A549 (cell line): ENCODE data around the gene LPO. TPM values are rescaled to one million over a fixed set of nuclear protein-coding genes. Genes with fewer than 3 reads are reported as not detected.

Experiments used
- ATAC-seq, 2 experiments: fragments of 200-7000 bp in 1 of 2; fragments of >200 bp in 1 of 2; cut with Nextera tagmentation in 1 of 2; cut with Tn5 transposase in 1 of 2; 3 replicates each; pipeline versions ENCODE4 v1.8.0 to v1.9.1; 2018 to 2020; ENCODE audit warnings: mild to moderate bottlenecking in 1 of 2, moderate library complexity in 1 of 2
- CTCF ChIA-PET: fragments of 300-600 bp; sonication (Branson Sonifier 250); formaldehyde crosslinking; extraction: SDS; loops from one replicate; lab custom pipeline; 2021; ENCODE audit warnings: antibody characterized with exemption, inconsistent platforms; lab: Yijun Ruan, JAX
- POLR2A ChIA-PET: fragments of 350-600 bp; formaldehyde crosslinking; extraction: SDS; loops from one replicate; lab custom pipeline; 2021; ENCODE audit warnings: antibody characterized with exemption, inconsistent platforms; lab: Yijun Ruan, JAX
- DNase-seq, 2 experiments: peaks; one replicate each; pipeline versions ENCODE4 v3.0.0 to v3.0.0-alpha.2; 2011 to 2016; ENCODE audit warnings: low read depth in 1 of 2, low spot score in 1 of 2
- FAIRE-seq: peaks from 2 replicates; lab custom pipeline; 2011; peaks lifted over from hg19 to GRCh38; lab: Jason Lieb, UNC
- H3K27ac ChIP-seq, 2 experiments: fragments of >200 bp; sonication (Bioruptor Twin); formaldehyde crosslinking; 3 replicates each; pipeline ENCODE4 v1.5.1; 2016 to 2017
- H3K4me1 ChIP-seq: fragments of >200 bp; sonication (Bioruptor Twin); formaldehyde crosslinking; 3 replicates; pipeline ENCODE4 v1.6.1; 2016
- H3K4me2 ChIP-seq: fragments of >200 bp; sonication (Bioruptor Twin); formaldehyde crosslinking; 3 replicates; pipeline ENCODE4 v1.6.1; 2016
- H3K4me3 ChIP-seq: fragments of >200 bp; sonication (Bioruptor Twin); formaldehyde crosslinking; 3 replicates; pipeline ENCODE4 v1.5.1; 2016
- H3K9me3 ChIP-seq: fragments of >200 bp; sonication (Bioruptor Twin); formaldehyde crosslinking; 3 replicates; pipeline ENCODE4 v1.6.1; 2016
- ATOH8 ChIP-seq: fragments of 250-450 bp; sonication (Bioruptor Pico); IDR thresholded peaks from 2 replicates; pipeline ENCODE4 v1.5.0; 2020; ENCODE audit warnings: low read depth, mild to moderate bottlenecking, moderate library complexity
- BCL3 ChIP-seq: fragments of >200 bp; sonication (Bioruptor Twin); formaldehyde crosslinking; IDR thresholded peaks from 3 replicates; pipeline ENCODE4 v1.6.1; 2016
- BHLHE40 ChIP-seq: IDR thresholded peaks from 2 replicates; pipeline ENCODE4 v1.6.1; 2012; ENCODE audit warnings: low read depth, low read length, inconsistent platforms
- E2F6 ChIP-seq: IDR thresholded peaks from 2 replicates; pipeline ENCODE4 v1.6.1; 2012; ENCODE audit warnings: low read depth, borderline replicate concordance
- EHF ChIP-seq: fragments of 250-450 bp; sonication (Bioruptor Pico); IDR thresholded peaks from 2 replicates; pipeline ENCODE4 v1.5.0; 2020; ENCODE audit warnings: mild to moderate bottlenecking
- ELK1 ChIP-seq: fragments of 150-350 bp; IDR thresholded peaks from 2 replicates; pipeline ENCODE4 v1.6.1; 2014; ENCODE audit warnings: low read depth, mild to moderate bottlenecking, low read length
- EP300 ChIP-seq, 2 experiments: fragments of >200 bp; sonication (Bioruptor Twin); formaldehyde crosslinking; IDR thresholded peaks; 2 replicates in 1 of 2; 3 replicates in 1 of 2; pipeline ENCODE4 v1.6.1; 2016 to 2017
- HDAC2 ChIP-seq: fragments of 200-600 bp; sonication (generic); IDR thresholded peaks from 2 replicates; pipeline ENCODE4 v1.6.1; 2016
- HES2 ChIP-seq: fragments of >200 bp; sonication (Bioruptor Twin); formaldehyde crosslinking; IDR thresholded peaks from 2 replicates; pipeline ENCODE4 v1.6.1; 2016
- HOXB5 ChIP-seq: fragments of 250-450 bp; sonication (Bioruptor Pico); IDR thresholded peaks from 2 replicates; pipeline ENCODE4 v1.5.0; 2020; ENCODE audit warnings: mild to moderate bottlenecking, moderate library complexity
- JUN ChIP-seq, 2 experiments: fragments of >200 bp; sonication (Bioruptor Twin); formaldehyde crosslinking; IDR thresholded peaks; 2 replicates in 1 of 2; 3 replicates in 1 of 2; pipeline ENCODE4 v1.6.1; 2016 to 2017
- JUNB ChIP-seq: fragments of >200 bp; sonication (Bioruptor Twin); formaldehyde crosslinking; IDR thresholded peaks from 2 replicates; pipeline ENCODE4 v1.6.1; 2016
- MYC ChIP-seq: IDR thresholded peaks from 2 replicates; pipeline ENCODE4 v1.6.1; 2012; ENCODE audit warnings: mild to moderate bottlenecking, inconsistent platforms, low read length, improper control_type of control experiment, borderline replicate concordance
- NPAS2 ChIP-seq: fragments of 250-450 bp; sonication (Bioruptor Pico); IDR thresholded peaks from 2 replicates; pipeline ENCODE4 v1.8.0; 2022; ENCODE audit warnings: mild to moderate bottlenecking, moderate library complexity, borderline replicate concordance
- NR3C1 ChIP-seq: fragments of >200 bp; sonication (Bioruptor Twin); formaldehyde crosslinking; IDR thresholded peaks from 3 replicates; pipeline ENCODE4 v1.6.1; 2017
- PBX3 ChIP-seq: IDR thresholded peaks from 2 replicates; pipeline ENCODE4 v1.6.1; 2012
- PHF8 ChIP-seq: fragments of 200-600 bp; sonication (generic); IDR thresholded peaks from 2 replicates; pipeline ENCODE4 v1.6.1; 2016; ENCODE audit warnings: low read depth, mild to moderate bottlenecking, antibody characterized with exemption, moderate library complexity, borderline replicate concordance
- RAD21 ChIP-seq, 2 experiments: fragments of >200 bp in 1 of 2; sonication (Bioruptor Twin) in 1 of 2; formaldehyde crosslinking in 1 of 2; IDR thresholded peaks in 1 of 2; conservative IDR thresholded peaks in 1 of 2; 2 replicates in 1 of 2; 3 replicates in 1 of 2; pipeline ENCODE4 v1.6.1; 2012 to 2018; ENCODE audit warnings: inconsistent platforms in 1 of 2
- RARB ChIP-seq: fragments of 250-450 bp; sonication (Bioruptor Pico); IDR thresholded peaks from 2 replicates; pipeline ENCODE4 v1.8.0; 2021; ENCODE audit warnings: mild to moderate bottlenecking, moderate library complexity
- SMC3 ChIP-seq: fragments of >200 bp; sonication (Bioruptor Twin); formaldehyde crosslinking; IDR thresholded peaks from 3 replicates; pipeline ENCODE4 v1.6.1; 2018; ENCODE audit warnings: inconsistent platforms
- SREBF2 ChIP-seq: fragments of 450-650 bp; IDR thresholded peaks from 2 replicates; pipeline ENCODE4 v1.6.1; 2014; ENCODE audit warnings: mild to moderate bottlenecking, moderate library complexity
- TFCP2L1 ChIP-seq: fragments of 250-450 bp; sonication (Bioruptor Pico); IDR thresholded peaks from 2 replicates; pipeline ENCODE4 v1.5.0; 2021; ENCODE audit warnings: mild to moderate bottlenecking
- TP53 ChIP-seq: fragments of 250-450 bp; sonication (Bioruptor Pico); IDR thresholded peaks from 2 replicates; pipeline ENCODE4 v1.5.0; 2021; ENCODE audit warnings: mild to moderate bottlenecking, moderate library complexity
- ZC3H11A ChIP-seq: fragments of 450-650 bp; IDR thresholded peaks from 2 replicates; pipeline ENCODE4 v1.6.1; 2014; ENCODE audit warnings: antibody characterized with exemption, mild to moderate bottlenecking
- ZFP36 ChIP-seq: fragments of 450-650 bp; IDR thresholded peaks from 2 replicates; pipeline ENCODE4 v1.6.1; 2014; ENCODE audit warnings: borderline replicate concordance; ENCODE audit not compliant: partially characterized antibody
- WGBS: methylation state at CpG from one replicate; pipeline ENCODE4 v1.1.6; 2017; ENCODE audit errors: missing lambda C conversion rate; 5-methylcytosine and 5-hydroxymethylcytosine counted together
- polyA plus RNA-seq, 4 experiments: library from polyadenylated mRNA; depleted of rRNA in 3 of 4; stranded (reverse); fragments of >200 nt; fragmentation: RNase III in 1 of 4; extraction: RNeasy Plus Mini Kit Qiagen cat#74134 plus additional on column Dnase treatment in 1 of 4; gene quantifications; 2 replicates in 3 of 4; 3 replicates in 1 of 4; pipeline ENCODE4 v1.2.3, GENCODE V29; 2011 to 2017

The LPO gene
- polyA plus RNA-seq, 2 of the 4 experiments (the other 2 are of a cell fraction): not detected

GRCh38 chr17:58247511-58248363 lies 9.4 kb downstream of the LPO start:
- FAIRE-seq: no peak
- ChIA-PET POLR2A (interaction anchor here (1.2 kb wide), 1 partner anchor 104 kb away, joined by 3 read pairs; the partner anchor contains the start of gene SUPT4H1), CTCF (interaction anchor here (0.5 to 6.8 kb wide), 10 partner anchors 11 to 697 kb away, joined by 3 to 68 read pairs (median 5); partner anchors contain the start of genes LPO and MKS1)
- TF ChIP-seq EP300 (IDR thresholded peaks at IDR 0.05) (no peak), MYC (no peak), PHF8 (no peak), NR3C1 (no peak)
- no peak for DNase-seq
- Histone ChIP-seq H3K4me2 (no peak overlapping the region), H3K4me1 (peaks cover 8% of the 10 kb centered on the region), H3K4me3 (no peak overlapping the region), H3K27ac (no peak overlapping the region), H3K9me3 (0 out of 3 replicates have a peak, but pooled peaks cover 4% of the 10 kb centered on the region)
- no peak for ATAC-seq
- 69% methylated on average over 10 of the region's 10 CpGs for WGBS

GRCh38 chr17:58248955-58249269 lies 10.5 kb downstream of the LPO start:
- 70% methylated on average over 10 of the region's 10 CpGs for WGBS
- Histone ChIP-seq H3K27ac (no peak overlapping the region), H3K9me3 (0 out of 3 replicates have a peak, but pooled peaks cover 4% of the 10 kb centered on the region)
- TF ChIP-seq ATOH8 (no peak), BCL3 (no peak), HDAC2 (no peak), NPAS2 (CRISPR knock-in tag) (no peak), HES2 (no peak), PBX3 (no peak)
- TF ChIP-seq, all 56 proteins: peak for 0
- ChIA-PET POLR2A (no interaction called here), CTCF (interaction anchor here (0.6 to 6.8 kb wide), 37 partner anchors 8 to 337 kb away, joined by 3 to 69 read pairs (median 7); partner anchors contain the start of genes LPO, MKS1, MPO and MTMR4)
- peaks cover 8% of the 10 kb centered on the region for H3K4me1 ChIP-seq
- peak overlapping the region; percentile 98 for H3K4me2 ChIP-seq
- DNase-seq (no peak), FAIRE-seq (no peak), ATAC-seq (peak in 1 of 2 experiments; percentile 2; a peak in 1 of 6 replicates)
- H3K4me3 ChIP-seq: peak overlapping the region; percentile 43; the same call in 2 of the 3 replicates

GRCh38 chr17:58249270-58250133 lies 11.1 kb downstream of the LPO start:
- WGBS: 23% methylated on average over 28 of the region's 57 CpGs
- Histone ChIP-seq H3K4me1 (peaks cover 8% of the 10 kb centered on the region), H3K4me2 (peak overlapping the region; percentile 98), H3K27ac (peak overlapping the region; percentile 52 to 72; a peak in 5 of 6 replicates), H3K4me3 (peak overlapping the region; percentile 43), H3K9me3 (0 out of 3 replicates have a peak, but pooled peaks cover 4% of the 10 kb centered on the region)
- FAIRE-seq: no peak
- POLR2A ChIA-PET: no interaction called here
- peak; percentile 70 to 91 for ATAC-seq
- CTCF ChIA-PET: interaction anchor here (0.6 to 6.8 kb wide), 57 partner anchors 8 to 874 kb away, joined by 3 to 69 read pairs (median 4); partner anchors contain the start of genes LPO, MKS1, MPO and MTMR4
- peak; percentile 60 to 95 for DNase-seq
- TF ChIP-seq SMC3: peak; percentile 67
- no peak for TF ChIP-seq TFCP2L1
- TF ChIP-seq EHF (CRISPR knock-in tag): no peak
- TF ChIP-seq TP53: no peak
- no peak for TF ChIP-seq HDAC2
- no peak for TF ChIP-seq RARB (CRISPR knock-in tag)
- TF ChIP-seq HOXB5: no peak
- TF ChIP-seq NPAS2 (CRISPR knock-in tag): peak; percentile 24; the same call in 1 of the 2 replicates
- TF ChIP-seq JUN (IDR thresholded peaks at IDR 0.05): no peak
- TF ChIP-seq ZC3H11A: no peak
- peak; percentile 96 for TF ChIP-seq BHLHE40
- TF ChIP-seq E2F6: peak; percentile 98
- no peak for TF ChIP-seq ELK1
- peak; percentile 58 to 79 for TF ChIP-seq RAD21 (conservative IDR thresholded peaks at IDR 0.05 in 1 of 2, IDR thresholded peaks at IDR 0.05 in 1 of 2)
- no peak for TF ChIP-seq ZFP36
- TF ChIP-seq JUNB: no peak
- TF ChIP-seq SREBF2: no peak
